ENCODE measurements around the gene PJVK.
"Not testable (repeated sequence)": the region's sequence is repeated elsewhere in the genome, so short reads cannot be mapped to it uniquely, and the experiment has no call there.

Gene PJVK

DNA sequence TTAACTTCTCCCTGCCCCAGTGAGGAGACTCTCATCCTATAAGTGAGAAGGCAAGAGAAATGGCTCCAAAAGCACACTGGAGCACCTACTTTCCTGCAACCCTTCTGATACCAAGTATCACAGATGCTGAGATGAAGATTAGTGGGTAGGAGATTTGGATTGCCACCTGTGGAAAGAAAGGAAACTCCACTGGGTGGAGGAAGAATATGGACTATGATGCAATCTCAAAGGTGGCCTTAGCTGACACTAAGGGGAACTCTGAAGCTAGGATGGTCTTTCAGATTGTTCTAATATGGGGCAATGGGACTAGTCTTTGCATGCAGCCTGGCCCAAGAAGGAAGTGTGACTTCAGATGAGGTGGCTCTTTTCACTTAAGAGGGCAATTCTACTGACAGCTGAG is 21.8 kb upstream of the PJVK start:
- DNase-seq (ENCODE audit: low spot score), result no peak

DNA sequence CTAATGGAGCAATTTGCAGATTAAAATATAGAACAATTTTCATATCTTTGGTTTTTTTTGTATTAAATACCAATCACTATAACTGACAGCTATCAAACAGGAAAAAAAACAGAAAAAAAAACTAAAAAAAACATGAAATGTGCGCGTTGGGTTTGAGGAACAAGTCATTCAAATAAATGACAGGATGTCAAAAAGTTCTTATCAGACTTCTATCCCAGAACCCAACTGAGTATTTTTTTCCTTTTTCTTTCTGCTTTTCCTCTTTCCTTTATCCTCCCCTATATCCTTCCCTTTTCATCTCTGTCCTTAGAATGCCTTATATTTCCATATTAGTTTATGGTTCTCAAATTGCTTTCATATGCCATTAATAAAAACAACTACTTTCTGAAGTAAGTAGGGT is 14.5 kb upstream of the PJVK start:
- no peak for DNase-seq (ENCODE audit: low spot score)

DNA sequence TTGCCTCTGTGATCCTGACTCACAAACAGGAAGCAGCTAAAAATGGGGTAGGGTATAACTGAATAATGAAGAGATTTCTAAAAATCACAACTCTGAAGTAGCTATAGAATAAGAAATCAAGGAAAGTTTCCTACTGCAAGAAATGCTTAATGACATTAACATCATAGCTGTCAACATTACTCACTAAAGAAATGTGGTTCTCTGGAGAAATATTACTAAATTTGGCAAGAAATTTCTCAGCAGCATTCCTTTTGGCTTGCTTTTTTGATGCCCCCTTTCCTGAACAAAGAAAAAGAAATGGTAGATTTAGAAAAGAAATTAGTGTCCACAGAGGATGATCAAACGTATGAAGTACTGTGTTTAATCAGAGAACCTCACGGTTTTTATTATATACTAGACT is 9.8 kb upstream of the PJVK start:
- DNase-seq (ENCODE audit: low spot score), result no peak

DNA sequence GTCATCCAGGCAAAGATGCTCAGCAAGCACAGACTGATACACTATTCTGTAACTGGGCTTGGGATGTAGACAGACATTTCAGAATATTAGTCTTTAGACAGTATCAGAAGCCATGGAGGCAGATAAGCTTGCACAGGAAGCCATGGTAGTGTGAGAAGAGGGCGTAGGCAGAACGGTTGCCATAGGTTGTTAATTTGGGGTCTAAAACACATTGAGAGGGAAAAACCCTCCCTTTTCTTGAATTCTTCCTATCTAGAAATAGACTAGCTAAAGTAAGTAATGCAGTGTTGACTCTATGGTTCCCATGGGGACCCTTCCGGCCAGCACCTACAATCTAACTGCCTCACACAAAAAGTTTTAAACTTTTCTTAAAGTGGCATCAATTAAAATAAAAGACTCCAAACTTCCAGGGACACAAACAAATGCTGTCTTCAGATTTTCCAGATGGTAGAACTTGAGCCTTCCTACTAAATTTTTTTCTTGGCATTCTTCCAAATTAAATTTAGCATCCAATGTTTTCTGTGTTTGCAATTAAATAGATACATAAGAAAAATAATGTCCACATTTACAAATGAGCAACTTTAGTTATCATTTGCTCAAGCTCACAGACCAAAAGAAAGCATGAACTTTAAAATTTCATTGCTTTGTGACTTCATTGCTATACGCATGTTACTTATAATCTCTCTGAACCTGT is 2.1 kb upstream of the PJVK start:
- no peak for DNase-seq (ENCODE audit: low spot score)

DNA sequence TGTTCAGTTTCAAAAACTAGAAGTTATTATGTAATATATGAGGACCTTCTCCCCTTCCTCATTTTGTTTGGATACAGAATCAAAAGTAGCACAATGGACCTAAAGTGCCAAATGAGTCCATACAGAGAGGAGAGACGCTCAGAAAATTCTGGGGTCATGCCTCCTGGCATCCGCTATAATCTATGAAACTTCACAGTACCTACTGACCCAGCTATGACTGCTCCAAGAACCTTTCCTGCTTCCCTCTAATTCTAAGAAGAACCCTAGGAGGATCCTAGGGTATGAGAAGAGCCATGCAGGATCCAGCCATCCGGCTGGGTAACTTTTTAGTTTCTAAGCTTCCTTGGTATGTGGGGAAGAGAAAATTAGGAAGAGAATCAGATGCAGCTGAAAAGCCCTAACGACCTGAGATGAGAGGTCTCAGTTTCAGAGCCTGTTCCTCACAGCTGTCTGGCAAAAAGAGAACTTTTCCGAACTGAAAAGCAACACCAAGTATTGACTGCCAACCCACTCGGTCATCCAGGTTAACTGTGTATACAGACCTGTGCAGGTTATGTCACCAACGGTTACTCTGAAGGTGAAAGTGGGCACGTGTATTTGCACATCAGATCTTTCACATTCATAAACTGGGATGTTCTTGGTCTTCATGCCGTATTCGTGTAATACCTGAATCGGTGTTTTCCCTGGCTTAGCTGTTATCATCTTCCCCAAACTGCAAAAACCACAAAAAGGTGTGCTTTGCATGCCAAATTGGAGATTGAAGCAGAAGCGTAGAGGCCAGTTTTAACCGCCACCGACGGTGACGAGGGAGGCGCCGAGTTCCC is 1.3 kb upstream of the PJVK start:
- DNase-seq (ENCODE audit: low spot score), result peak; percentile 11

DNA sequence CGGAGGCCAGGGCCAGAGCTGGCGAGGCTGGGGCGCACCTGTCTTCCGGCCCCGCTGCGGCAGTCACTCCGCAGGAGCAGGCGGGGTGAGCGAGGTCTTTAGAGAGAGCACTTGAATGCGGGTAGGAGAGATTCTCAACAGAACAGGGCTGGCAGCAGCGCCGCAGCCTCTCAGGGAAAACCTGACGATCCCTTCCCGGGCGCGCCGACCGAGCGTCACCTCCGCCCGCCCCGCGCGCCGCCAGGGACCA is 729 bp upstream of the PJVK start:
- no peak for DNase-seq (ENCODE audit: low spot score)

DNA sequence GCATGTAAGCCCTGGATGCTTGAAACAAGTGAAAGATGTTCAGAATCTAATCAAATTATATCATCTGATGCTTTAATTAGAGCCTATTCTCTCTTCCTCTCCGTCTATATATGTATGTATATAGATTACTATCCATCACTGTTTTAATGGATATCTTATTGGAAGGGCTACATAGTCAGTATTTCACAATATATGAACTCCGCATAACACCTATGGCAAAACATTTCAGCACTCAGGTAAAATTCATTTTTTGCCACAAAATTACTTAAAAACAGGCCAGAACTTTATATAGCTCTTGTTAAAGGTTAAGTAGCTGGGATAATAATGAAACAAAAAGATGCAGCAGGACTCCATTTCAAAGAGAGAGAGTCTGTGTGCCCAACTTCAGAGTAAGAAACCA is 1.2 kb downstream of the PJVK start:
- no peak for DNase-seq (ENCODE audit: low spot score)

DNA sequence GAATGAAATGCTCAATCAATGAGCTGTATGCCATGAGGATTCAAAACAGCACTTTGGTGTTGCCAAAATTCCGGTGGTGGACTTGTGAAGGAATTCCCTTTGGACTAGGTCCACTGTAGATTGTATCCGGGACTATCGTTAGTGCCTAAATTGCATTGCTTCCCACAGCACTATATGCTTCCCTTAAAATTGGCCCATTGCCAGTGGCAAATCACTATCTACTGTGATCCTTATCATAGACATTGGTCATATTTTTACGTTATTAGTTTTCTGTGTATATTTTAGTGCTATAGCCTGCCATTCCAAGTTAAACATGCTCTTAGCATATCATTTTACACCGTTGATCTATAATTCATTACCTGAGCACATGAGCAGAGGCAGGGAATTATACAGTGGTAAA is 1.7 kb downstream of the PJVK start:
- no peak for DNase-seq (ENCODE audit: low spot score)

DNA sequence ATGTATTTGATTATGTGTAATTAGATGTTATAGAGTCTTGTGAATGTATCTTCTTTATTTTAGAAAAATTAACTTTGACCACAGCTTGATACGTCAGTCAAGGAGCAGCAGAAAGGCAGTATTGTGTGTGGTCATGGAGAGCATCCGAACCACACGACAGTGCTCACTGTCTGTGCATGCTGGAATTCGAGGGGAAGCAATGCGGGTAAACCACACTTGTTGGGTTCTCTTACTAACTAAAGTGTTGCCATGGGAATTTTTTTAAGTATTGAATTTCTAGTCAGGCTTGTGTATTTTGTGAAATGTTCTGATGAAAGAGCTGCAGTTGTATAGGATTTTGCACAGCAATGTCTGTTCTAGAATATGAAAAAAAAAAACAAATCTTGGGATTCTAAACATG is 4.8 kb downstream of the PJVK start:
- no peak for DNase-seq (ENCODE audit: low spot score)

DNA sequence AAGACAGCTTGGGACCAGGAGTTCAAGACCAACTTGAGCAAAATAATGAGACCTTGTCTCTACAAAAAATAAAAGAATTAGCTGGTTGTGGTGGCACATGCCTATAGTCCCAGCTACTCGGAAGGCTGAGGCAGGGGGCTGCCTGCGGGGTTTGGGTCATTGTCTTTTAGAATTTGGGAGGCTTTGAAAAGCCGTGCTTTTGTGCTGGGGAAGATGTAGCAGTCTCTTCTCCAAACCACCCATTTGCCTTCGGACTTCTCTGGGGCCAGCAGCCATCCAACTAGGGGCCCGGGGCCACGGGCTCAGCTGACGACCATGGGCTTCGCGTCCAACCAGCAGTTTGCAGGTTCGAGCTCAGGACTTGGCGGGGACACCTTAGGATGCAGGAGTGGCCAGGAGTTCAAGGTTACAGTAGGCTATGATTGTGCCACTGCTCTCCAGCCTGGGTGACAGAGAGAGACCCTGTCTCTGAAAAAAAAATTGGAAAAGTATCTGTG is 6.3 kb downstream of the PJVK start:
- no peak for DNase-seq (ENCODE audit: low spot score)

DNA sequence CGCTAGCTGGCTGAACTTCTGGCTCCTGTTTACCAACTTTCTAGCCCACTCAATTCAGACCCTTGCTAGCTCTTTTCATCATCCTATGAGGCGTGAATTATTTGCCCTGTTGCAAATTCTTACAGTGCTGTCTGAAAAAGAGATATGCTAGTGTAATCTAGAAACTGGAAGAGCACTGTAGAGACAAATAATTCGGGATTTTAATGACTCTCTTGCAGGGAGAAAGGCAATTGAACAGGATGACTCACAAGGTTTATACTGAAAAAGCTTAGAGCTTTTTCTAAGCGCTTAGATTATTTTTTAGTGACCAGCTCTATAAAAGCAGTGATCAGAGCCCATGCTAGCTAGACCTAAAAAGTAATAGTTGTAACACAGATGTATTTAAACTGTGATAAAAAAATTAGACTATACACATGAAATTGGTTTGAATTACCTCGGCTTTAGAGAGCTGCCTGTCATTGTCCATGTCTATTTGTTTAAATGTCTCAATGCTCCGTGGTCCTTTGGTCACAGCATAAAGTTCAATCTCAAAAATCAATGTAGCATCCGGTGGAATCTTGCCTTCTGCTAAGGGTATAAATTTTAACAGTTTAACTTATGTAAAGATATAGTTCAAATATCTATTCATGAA is 18.2 kb downstream of the PJVK start:
- no peak for DNase-seq (ENCODE audit: low spot score)

DNA sequence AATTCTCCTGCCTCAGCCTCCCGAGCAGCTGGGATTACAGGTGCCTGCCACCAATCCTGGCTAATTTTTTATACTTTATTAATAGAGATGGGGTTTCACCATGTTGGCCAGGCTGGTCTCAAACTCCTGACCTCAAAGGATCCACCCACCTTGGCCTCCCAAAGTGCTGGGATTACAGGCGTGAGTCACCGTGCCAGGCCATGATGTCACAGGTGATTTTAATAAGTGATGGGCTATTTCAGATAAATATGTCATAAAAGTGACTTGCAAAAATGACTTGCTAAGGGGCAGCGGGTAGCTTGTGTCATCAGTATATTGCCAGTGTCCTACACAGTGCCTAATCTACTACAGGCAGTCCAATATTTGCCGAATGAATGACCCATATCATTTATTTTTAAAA is 20.1 kb downstream of the PJVK start:
- not testable (repeated sequence) for DNase-seq (ENCODE audit: low spot score)

DNA sequence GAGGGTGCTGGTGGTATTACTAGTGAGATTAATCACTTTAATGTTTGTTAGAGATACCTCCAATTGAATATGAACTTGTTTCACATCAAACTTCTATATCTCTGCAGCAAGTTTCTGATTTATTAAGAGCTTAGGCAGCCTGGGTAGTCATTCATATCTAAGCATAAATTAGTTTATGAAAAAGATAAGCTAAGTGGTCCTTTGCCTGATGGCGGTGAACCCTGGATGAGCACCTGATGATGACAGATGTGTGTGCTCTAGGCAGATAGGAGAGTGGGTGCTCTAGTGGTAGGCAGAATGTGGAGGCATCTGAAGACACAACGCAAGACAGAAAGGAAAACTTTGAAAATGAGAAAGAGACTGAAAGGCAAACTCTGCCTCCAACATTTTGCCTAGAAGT is 22.2 kb downstream of the PJVK start:
- no peak for DNase-seq (ENCODE audit: low spot score)

DNA sequence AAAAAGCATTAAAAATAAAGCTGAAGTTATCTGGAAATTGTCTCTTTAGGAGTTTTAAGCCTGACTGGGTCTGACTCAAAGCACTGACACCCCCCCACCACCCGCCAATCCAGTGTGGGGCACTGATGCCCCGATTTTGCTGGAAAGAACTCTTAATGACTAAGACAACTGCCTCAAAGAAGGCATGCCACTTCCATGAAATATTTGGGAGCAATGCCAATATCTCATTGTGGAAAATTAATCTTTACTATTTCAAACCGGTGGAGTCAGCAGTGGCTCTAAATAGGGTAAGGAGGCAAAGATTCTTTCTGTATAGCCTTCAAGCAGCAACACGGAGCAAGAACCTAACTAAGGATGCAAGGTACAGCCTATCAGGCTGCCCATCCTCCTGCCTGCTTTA is 22.8 kb downstream of the PJVK start:
- no peak for DNase-seq (ENCODE audit: low spot score)

DNA sequence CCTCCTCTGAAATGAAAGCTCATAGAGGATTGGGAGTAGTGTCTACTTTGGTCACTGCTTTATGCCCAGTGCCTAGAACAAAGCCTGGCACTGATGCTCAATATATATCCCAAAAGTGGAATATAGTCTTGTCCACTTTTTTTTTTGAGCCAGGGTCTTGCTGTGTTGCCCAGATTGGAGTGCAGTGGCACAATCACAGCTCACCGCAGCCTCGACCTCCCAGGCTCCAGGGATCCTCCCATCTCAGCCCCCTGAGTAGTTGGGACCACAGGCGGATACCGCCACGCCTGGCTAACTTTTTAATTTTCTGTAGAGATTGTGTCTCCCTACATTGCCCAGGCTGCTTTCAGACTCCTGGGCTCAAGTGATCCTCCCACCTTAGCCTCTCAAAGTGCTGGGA is 23.4 kb downstream of the PJVK start:
- DNase-seq (ENCODE audit: low spot score), result no peak

DNA sequence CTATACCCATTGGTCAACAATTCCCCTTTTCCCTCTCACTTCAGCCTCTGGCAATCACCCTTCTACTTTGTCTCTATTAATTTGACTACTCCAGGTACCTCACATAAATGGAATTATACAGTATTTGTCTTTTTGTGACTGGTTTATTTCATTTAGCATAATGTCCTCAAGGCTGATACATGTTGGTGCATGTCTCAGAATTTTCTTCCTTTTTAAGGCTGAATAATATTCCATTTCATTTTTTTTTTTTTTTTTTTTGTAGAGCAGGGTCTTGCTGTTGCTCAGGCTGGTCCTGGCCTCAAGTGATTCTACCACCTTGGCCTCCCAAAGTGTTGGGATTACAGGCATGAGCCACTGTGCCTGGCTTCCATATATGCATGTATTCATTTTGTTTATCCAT is 25.3 kb downstream of the PJVK start:
- DNase-seq (ENCODE audit: low spot score), result no peak

DNA sequence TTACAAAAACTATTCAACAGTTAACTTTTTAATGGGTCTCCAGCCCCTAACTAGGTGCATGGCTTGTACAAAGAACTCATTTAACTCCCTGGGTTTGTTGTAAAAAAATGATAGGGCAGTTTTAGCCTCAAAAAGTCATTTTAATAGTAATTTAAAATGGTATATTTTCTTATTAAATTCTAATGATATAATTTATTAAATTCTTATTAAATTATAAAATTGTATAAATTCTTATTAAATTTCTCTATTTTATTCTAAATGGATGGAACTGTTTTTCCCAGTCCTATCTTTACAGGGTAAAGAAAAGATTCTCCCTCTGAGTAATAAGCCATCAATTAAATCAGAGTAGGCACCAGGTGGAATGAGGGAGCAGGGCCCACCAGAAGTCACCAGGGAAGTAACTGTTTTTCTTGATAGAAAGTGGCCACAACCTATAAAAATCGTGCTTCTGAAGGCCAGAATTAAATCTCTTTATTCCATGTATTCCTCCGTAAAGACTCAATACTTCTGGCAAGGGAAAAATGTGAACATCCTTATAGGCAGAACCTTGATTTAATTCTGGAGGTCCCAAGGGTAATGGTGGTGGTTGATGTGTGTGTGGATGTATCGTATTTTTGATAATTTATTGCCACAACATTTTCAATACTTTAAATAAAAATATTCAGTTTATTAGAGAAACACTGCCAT is 26.4 kb downstream of the PJVK start:
- no peak for DNase-seq (ENCODE audit: low spot score)

DNA sequence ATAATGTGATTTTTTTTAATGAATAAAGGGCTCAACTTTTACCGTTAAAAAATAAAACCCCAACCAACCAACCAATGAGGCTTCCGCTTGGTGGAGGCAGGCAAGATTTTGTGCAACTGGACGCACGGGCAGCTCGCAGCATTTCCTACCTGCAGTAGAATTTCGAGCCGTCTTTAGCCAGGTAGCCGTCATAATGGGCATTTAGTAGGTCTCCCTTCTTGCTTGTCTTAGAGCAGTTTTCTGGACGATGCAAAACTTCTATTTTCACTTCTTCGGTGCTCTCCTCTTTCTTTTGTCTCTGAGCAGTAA is 26.9 kb downstream of the PJVK start:
- peak; percentile 25 for DNase-seq (ENCODE audit: low spot score)

DNA sequence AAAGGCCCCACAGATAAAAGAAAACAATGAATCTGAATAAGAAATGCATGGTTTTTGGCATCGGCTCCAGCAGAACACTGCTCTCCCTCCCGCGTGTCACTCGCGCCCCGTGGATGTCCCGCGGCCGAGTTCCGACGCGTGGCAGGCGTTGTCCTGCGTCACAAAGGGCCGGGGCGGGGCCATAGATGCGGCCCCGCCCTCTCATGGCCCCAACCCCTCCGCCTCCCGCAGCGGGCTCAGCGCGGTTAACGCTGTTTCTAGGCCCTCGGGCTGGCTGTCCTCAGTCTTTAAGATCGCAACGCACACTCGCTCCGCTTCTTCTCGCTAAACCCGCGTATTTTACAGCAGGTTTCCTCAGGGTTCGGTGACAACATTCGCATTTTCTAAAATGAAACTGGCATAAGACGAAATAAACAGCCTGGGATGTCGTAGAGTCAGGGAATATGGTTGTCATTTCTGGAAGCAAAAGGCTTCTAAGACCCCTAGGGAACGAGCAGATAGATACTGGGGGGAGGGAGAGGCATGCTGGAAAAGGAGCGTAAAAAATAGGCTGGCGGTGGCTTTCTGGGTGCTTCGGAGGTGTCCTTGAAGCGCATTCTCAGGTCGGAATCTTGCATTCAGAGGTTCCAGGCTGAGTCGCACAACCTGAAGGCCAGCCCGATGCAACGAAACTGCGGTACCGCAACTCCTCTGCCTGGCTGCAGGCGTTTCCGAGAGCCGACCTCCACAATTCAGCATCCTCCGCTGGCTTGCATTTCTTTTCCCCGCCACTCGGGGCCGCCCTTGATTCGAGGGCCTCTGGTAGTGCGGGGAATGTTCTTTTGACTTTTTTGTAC is 27.5 kb downstream of the PJVK start, which contains the start of gene FKBP7:
Gene FKBP7, minus strand, starts transcription at position 162 of the 836 bp plus-strand sequence. Its CDS starts 101 bp downstream, at position 61.
- DNase-seq (ENCODE audit: low spot score), result peak; percentile 88

DNA sequence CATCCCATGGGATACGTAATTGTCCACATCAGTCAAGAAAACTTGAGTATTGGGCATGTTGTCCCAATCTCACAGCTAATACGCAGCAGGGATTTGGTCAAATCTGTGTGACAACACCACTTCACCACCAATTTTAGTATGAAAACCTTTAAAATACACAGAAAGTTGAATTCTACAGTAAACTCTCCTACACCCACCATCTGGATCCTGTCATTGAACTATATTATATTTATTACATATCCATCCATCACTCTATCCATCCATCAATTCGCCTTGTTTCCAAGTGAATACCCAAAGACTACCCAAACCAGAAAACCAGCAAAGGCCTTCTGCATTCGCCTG is 28.1 kb downstream of the PJVK start:
- DNase-seq (ENCODE audit: low spot score), result no peak

DNA sequence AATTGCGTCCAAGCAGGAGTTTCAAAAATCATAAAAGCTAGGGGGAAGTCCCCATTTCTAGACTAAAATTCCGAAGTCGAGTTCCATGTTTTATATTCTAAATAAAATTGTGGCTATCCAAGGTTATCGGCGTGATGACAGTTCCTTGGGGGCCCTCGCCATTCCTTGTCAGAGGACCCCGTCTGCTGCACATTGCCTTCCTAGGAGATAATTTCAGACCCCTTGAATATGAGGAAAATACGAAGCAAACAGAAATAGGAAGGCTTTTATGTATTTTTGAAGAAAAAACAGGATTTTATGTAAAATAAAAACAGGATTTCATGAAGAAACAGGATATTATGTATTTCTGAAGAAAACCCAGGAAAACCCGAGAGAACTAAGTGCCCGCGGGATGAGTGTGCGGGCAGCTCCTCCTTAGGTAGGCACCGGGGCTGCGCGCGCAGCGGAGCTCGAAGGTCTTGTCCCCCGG is 28.6 kb downstream of the PJVK start:
- no peak for DNase-seq (ENCODE audit: low spot score)
